Memory B cell (primary cell): ENCODE measurements around the gene NAXE.
"Not testable (repeated sequence)": the region's sequence is repeated elsewhere in the genome, so short reads cannot be mapped to it uniquely, and the experiment has no call there.

Experiments used
- ATAC-seq: fragments of 150-1000 bp; cut with Tn5 transposase; 2 replicates; pipeline ENCODE4 v1.10.0; 2021; ENCODE audit warnings: low read depth, mild to moderate bottlenecking, moderate library complexity
- DNase-seq, 2 donors: peaks; one replicate each; pipeline ENCODE4 v3.0.0; 2022; ENCODE audit warnings: low spot score in 2 of 2
- H3K27ac Mint-ChIP-seq: one replicate; pipeline ENCODE4 v1.8.0; 2022; ENCODE audit warnings: mild to moderate bottlenecking, moderate library complexity, mixed read lengths
- H3K27me3 Mint-ChIP-seq: one replicate; pipeline ENCODE4 v1.8.0; 2022; ENCODE audit warnings: mixed read lengths
- H3K36me3 Mint-ChIP-seq: one replicate; pipeline ENCODE4 v1.8.0; 2022; ENCODE audit warnings: mild to moderate bottlenecking, mixed read lengths
- H3K4me1 Mint-ChIP-seq: one replicate; pipeline ENCODE4 v1.8.0; 2022; ENCODE audit warnings: mixed read lengths
- H3K4me3 Mint-ChIP-seq: one replicate; pipeline ENCODE4 v1.8.0; 2022; ENCODE audit warnings: mild to moderate bottlenecking, moderate library complexity, mixed read lengths
- H3K9me3 Mint-ChIP-seq: one replicate; pipeline ENCODE4 v1.8.0; 2022; ENCODE audit warnings: mixed read lengths

Gene NAXE

DNA sequence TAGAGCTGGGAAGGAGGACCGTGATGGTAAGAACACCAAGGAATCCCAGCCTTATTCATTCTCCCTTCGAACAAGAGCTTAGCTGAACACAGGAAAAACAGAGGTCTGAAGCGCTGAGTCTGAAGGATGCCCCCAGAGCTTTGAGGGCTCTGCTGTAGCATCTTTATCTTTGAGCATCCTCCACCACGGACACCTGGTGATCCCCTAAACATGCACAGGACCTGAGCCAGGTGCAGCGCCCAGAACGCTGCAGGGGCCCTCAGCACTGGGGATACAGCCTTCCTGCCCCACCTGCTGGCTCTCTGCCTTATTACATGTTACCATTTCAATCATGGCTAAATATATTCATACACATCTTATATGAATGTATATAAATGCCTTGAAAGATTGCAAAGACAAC is 17.4 kb downstream of the NAXE start:
- H3K27me3 Mint-ChIP-seq = peaks cover 6% of the 10 kb centered on the region

DNA sequence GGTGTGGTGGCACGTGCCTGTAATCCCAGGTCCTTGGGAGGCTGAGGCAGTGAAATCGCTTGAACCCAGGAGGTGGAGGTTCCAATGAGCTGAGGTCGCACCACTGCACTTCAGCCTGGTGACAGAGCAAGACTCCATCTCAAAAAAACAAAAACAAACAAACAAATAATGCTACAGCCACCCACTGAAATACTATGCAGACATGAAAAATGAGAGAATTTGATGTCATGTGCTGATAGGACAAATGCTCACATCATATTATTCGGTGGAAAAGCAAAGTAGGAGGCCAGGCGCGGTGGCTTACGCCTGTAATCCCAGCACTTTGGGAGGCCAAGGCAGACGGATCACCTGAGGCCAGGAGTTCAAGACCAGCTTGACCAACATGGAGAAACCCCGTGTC is 18.5 kb downstream of the NAXE start:
- not testable (repeated sequence) for DNase-seq, H3K9me3 Mint-ChIP-seq

More for the DNA sequence above, 17.4 kb downstream of the NAXE start:
- peaks cover 12% of the 10 kb centered on the region for H3K4me1 Mint-ChIP-seq
- no peaks in the 10 kb centered on the region for H3K9me3 Mint-ChIP-seq
- H3K27ac Mint-ChIP-seq = no peak overlapping the region
- no peaks in the 10 kb centered on the region for H3K36me3 Mint-ChIP-seq
- DNase-seq (peak; percentile 57 to 59), ATAC-seq (peak; percentile 51)
- H3K4me3 Mint-ChIP-seq = no peak overlapping the region

DNA sequence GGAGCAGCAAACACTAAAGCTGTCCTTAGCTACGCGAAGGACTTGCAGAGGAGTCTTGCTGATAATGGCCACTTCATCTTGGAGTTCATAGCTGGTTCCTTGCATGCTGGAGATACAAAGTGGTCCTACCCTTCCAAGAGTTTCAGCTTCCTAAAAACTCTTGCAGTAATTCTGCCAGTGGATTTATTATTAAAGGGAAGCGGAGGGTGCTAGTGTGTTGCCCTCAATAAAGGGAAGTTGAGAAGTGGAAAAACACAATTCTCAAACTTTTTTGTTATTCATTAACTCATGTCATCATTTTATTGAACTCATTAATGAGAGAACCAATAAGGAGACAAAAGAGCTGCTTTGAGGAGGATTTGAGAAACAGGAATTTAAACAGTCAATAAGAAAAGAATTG is 21.1 kb downstream of the NAXE start:
- peaks cover 13% of the 10 kb centered on the region for H3K27me3 Mint-ChIP-seq
- H3K9me3 Mint-ChIP-seq = no peaks in the 10 kb centered on the region
- no peak overlapping the region for H3K27ac Mint-ChIP-seq
- DNase-seq = no peak
- ATAC-seq = no peak
- peaks cover 6% of the 10 kb centered on the region for H3K4me1 Mint-ChIP-seq
- H3K4me3 Mint-ChIP-seq = no peak overlapping the region
- no peaks in the 10 kb centered on the region for H3K36me3 Mint-ChIP-seq

More for the DNA sequence above, 18.5 kb downstream of the NAXE start:
- ATAC-seq, H3K4me3 Mint-ChIP-seq, H3K27ac Mint-ChIP-seq, H3K27me3 Mint-ChIP-seq, H3K36me3 Mint-ChIP-seq: not testable (repeated sequence)
- peaks cover 12% of the 10 kb centered on the region for H3K4me1 Mint-ChIP-seq

DNA sequence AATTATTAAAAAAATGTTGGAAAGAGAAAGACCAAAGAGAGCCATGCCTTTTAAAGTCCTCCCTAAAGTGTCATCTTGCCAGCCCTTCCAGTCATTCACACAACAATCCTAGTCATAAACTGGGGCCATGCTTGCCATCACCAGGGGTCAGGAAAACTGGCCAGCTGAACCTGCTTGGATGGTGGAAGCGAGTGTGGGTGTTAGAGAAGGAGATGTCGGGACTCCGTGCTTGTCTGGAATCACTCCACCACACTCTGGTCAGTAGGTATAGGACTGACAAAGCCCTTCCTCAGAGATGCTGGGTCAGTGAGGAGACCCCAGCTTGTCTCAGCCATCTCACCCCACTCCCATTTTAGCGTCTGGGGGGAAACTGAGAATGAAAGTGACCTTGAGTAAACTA is 24.4 kb downstream of the NAXE start:
- ATAC-seq = no peak
- Mint-ChIP-seq H3K27me3 (peaks cover 26% of the 10 kb centered on the region), H3K27ac (no peak overlapping the region)

DNA sequence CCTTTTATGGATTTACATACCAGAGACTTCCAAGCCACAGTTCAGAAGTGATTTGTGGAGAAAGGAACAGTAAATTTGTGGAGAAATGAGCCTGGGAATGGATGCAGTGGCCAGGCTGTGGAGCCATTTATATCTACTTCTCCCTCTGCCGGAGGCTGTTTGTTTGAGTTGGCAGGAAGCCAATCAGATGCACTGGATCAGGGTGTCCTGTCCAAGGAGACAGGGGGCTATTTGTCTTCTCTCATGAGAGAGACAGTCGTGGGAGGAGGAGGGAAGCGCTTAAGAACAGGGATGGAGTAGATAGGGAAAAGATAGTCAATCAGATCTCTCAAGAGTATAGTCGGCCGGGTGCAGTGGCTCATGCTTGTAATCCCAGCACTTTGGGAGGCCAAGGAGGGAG is 24.9 kb downstream of the NAXE start:
- no peak overlapping the region for H3K27ac Mint-ChIP-seq
- no peak overlapping the region for H3K4me3 Mint-ChIP-seq
- no peaks in the 10 kb centered on the region for H3K9me3 Mint-ChIP-seq
- H3K4me1 Mint-ChIP-seq = peaks cover 4% of the 10 kb centered on the region
- no peak for ATAC-seq
- H3K36me3 Mint-ChIP-seq = no peaks in the 10 kb centered on the region
- H3K27me3 Mint-ChIP-seq = peaks cover 26% of the 10 kb centered on the region
- DNase-seq = no peak

More for the DNA sequence above, 24.4 kb downstream of the NAXE start:
- H3K36me3 Mint-ChIP-seq = no peaks in the 10 kb centered on the region
- no peaks in the 10 kb centered on the region for H3K9me3 Mint-ChIP-seq
- no peak overlapping the region for H3K4me3 Mint-ChIP-seq
- peaks cover 4% of the 10 kb centered on the region for H3K4me1 Mint-ChIP-seq
- DNase-seq = no peak

DNA sequence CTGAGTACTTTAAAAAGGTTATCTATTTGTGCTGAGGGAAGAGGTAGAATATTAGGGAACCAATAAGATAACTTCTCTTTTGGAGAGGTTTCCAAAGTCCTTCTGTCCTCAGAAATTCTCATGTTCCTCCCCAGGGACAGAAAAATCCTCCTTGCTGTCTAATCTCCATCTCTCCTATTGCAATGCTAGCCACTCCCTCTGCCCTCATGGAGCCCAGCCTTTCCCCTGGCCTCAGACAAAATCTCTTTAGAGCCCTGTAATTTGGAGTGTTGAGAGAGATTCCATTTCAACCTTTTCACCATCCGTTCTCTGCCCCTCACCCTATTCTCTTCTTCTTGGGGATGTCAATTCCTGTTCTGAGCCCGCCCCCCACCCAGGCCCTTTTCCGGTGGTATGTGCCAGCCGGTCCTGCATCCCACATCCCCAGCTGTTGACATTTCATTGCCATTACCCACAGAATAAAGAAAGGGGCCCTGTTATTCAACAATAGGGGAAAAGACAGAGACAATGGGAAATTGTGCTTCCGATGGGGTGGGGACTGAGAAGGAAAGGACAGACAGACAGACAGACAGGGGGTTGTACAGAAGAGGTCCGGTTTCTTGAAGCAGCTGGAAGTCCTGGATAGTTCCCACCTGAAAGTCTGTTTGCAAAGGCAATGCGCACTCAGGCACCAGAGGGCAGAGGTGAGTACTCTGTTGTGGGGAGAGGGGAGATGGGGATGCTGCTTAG is 27.4 kb downstream of the NAXE start, which contains the start of gene HAPLN2:
Gene HAPLN2, plus strand, starts transcription at position 563 of the 729 bp plus-strand sequence. CDS start 4,076 bp downstream, outside the sequence.
- Mint-ChIP-seq H3K4me3 (no peak within 1 kb of the TSS), H3K4me1 (peaks cover 5% of the 10 kb centered on the region), H3K9me3 (no peaks in the 10 kb centered on the region), H3K36me3 (no peaks in the 10 kb centered on the region), H3K27me3 (peaks cover 33% of the 10 kb centered on the region), H3K27ac (no peak within 1 kb of the TSS)
- no peak for DNase-seq
- ATAC-seq = peak; percentile 46

DNA sequence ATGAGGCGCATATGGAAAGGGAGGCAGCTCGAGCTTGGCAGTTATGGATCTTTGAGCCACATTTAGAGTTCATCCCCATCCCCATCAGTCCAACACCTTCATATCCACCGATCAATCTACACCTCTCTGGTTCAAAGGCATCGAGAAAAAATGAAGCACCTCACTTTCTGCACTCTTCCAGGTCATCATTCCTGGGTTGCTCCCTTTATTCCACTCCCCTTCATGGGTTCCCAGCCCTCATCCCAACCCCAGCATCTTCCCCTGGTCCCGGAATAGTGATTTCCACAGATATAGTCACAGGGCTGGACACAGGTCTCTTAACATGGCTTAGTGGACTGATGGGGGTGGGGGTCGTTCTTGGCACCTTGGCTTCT is 28.0 kb downstream of the NAXE start:
- Mint-ChIP-seq H3K27me3 (peaks cover 33% of the 10 kb centered on the region), H3K4me3 (no peak overlapping the region), H3K27ac (no peak overlapping the region), H3K9me3 (no peaks in the 10 kb centered on the region), H3K36me3 (no peaks in the 10 kb centered on the region), H3K4me1 (peaks cover 5% of the 10 kb centered on the region)
- no peak for ATAC-seq
- no peak for DNase-seq

DNA sequence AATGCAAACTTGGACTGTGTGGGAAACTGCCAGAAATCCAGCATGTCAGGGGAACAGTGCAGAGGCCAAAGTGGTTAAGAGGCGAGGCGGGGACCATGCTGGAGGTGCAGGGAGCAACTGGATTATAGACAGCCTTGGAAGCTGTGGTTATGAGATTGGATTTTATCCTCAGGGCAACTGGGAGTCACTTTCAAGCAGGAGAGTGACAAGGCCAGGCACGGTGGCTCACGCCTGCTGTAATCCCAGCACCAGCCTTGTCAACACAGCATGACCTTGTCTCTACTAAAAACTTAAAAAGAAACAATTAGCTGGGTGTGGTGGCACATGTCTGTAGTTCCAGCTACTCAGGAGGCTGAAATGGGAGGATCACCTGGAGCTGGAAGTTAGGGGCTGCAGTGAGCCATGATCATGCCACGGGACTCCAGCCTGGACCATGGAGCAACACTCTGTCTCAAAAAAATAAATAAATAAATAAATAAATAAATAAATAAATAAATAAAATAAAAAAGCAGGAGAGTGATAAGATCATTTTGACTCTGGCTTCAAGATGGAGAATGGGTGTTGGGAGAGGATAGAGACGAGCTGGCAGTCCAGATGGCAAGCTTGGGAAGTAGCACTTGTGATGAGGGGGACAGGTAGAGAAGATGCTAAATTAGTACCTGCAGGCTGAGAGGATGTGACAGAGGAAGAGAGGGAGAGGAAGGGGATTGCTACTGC is 31.2 kb downstream of the NAXE start:
- no peak overlapping the region for H3K27ac Mint-ChIP-seq
- no peak for ATAC-seq

DNA sequence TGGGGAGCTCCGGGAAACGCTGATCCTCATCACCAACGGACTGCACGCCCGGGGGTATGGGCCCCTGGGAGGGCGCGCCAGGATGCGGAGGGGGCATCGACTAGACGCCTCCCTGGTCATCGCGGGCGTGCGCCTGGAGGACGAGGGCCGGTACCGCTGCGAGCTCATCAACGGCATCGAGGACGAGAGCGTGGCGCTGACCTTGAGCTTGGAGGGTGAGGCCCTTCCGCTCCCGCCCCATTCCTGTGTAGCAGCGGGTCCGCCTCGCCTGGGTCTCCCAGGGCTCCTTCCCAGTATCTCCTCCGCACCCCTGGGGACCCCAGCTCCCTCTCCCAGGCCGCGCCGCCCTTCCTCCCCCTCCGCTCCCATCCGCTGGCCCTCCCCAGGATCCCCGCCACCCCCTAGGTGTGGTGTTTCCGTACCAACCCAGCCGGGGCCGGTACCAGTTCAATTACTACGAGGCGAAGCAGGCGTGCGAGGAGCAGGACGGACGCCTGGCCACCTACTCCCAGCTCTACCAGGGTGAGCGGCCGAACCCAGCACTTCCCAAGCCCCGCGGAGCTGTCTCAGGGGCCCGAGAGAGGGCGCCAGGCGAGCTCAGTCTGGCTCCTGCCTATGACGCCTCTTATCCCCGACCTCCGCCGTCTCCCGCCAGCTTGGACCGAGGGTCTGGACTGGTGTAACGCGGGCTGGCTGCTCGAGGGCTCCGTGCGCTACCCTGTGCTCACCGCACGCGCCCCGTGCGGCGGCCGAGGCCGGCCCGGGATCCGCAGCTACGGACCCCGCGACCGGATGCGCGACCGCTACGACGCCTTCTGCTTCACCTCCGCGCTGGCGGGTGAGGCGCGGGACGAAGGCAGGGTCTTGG is 32.6 kb downstream of the NAXE start:
- no peak overlapping the region for H3K27ac Mint-ChIP-seq
- H3K4me1 Mint-ChIP-seq = peaks cover 7% of the 10 kb centered on the region
- no peaks in the 10 kb centered on the region for H3K36me3 Mint-ChIP-seq
- peaks cover 26% of the 10 kb centered on the region for H3K27me3 Mint-ChIP-seq
- peak overlapping the region; percentile 70 for H3K4me3 Mint-ChIP-seq
- H3K9me3 Mint-ChIP-seq = no peaks in the 10 kb centered on the region
- ATAC-seq = peak; percentile 58
- peak in 1 of 2 donors; percentile 58 for DNase-seq

More for the DNA sequence above, 31.2 kb downstream of the NAXE start:
- no peak for DNase-seq
- H3K9me3 Mint-ChIP-seq = no peaks in the 10 kb centered on the region
- H3K36me3 Mint-ChIP-seq = no peaks in the 10 kb centered on the region
- peaks cover 9% of the 10 kb centered on the region for H3K4me1 Mint-ChIP-seq
- H3K27me3 Mint-ChIP-seq = peaks cover 28% of the 10 kb centered on the region
- no peak overlapping the region for H3K4me3 Mint-ChIP-seq

DNA sequence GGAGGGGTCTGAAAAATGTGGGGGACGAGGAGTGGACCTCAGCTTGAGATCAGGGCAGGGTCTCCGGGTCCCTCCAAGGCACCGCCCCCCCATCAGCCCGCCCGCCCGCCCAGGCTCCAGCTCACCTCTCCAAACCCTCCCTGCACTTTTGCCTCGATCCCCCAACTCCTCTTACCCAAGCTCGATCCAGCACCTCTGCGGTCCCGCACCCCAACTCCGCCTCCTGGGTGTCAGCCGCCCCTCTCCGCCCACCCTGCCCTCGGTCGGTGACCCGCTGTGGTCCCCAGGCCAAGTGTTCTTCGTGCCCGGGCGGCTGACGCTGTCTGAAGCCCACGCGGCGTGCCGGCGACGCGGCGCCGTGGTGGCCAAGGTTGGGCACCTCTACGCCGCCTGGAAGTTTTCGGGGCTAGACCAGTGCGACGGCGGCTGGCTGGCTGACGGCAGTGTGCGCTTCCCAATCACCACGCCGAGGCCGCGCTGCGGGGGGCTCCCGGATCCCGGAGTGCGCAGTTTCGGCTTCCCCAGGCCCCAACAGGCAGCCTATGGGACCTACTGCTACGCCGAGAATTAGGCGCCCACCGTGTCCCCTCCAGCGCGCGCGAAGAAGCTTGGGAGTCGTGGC is 33.3 kb downstream of the NAXE start:
- no peaks in the 10 kb centered on the region for H3K9me3 Mint-ChIP-seq
- peak overlapping the region; percentile 70 for H3K4me3 Mint-ChIP-seq
- peaks cover 5% of the 10 kb centered on the region for H3K4me1 Mint-ChIP-seq
- H3K36me3 Mint-ChIP-seq = no peaks in the 10 kb centered on the region
- H3K27me3 Mint-ChIP-seq = peaks cover 23% of the 10 kb centered on the region
- ATAC-seq (peak; percentile 4), DNase-seq (no peak)
- no peak overlapping the region for H3K27ac Mint-ChIP-seq

DNA sequence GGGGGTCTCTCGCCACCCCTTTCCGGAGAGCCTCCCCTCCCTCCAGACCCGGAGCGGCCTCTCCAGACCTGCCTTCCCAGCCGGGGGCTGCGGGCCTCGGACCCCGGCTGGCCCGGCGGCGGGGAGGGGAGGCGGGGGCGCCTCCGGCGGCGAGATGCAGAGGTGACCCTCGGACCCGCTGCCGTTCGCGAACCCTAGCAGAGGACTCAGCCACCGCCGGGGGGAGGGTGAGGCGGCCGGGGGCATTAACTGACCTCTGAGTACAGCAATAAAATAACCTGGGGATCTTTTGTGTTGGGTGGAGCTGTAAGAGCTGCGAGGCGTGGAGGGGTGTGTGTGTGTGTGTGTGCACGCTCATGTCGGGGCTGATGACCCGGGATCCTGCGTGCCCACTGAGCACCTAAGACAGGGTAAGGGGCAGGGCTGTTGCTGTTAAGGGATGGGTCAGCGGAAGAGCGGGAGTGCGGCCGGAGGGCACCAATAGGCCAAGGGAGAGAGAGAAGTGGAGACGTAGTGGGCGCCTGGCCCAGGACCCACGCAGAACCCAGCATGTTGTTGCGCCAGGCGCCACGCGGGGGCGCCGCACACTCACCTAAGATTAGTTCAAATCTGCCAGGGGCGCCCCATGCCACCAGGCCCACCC is 34.0 kb downstream of the NAXE start:
- H3K27me3 Mint-ChIP-seq = peaks cover 21% of the 10 kb centered on the region
- H3K4me1 Mint-ChIP-seq = peaks cover 5% of the 10 kb centered on the region
- no peaks in the 10 kb centered on the region for H3K9me3 Mint-ChIP-seq
- H3K27ac Mint-ChIP-seq = no peak overlapping the region
- peak overlapping the region; percentile 77 for H3K4me3 Mint-ChIP-seq
- H3K36me3 Mint-ChIP-seq = no peaks in the 10 kb centered on the region
- DNase-seq (peak; percentile 72 to 77), ATAC-seq (peak; percentile 61)

DNA sequence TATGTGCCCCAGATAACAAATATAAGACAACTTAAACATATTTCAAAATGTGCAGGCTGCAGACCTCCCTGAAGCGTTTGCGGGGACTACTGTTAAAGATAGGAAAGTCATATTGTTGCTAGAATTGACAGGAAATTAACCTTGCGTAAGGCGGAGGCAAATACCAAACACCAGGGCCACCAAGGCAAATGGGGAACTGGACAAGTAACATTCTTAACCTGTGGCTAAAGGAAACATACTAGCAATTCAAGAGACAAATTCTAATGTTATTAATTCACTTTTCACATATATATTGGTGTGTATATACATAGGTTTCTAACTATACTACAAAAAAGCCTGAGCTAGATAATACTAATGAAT is 34.5 kb downstream of the NAXE start:
- H3K36me3 Mint-ChIP-seq = no peaks in the 10 kb centered on the region
- H3K27ac Mint-ChIP-seq = no peak overlapping the region
- peaks cover 5% of the 10 kb centered on the region for H3K4me1 Mint-ChIP-seq
- H3K9me3 Mint-ChIP-seq = no peaks in the 10 kb centered on the region
- H3K4me3 Mint-ChIP-seq = no peak overlapping the region
- DNase-seq (no peak), ATAC-seq (no peak)
- peaks cover 20% of the 10 kb centered on the region for H3K27me3 Mint-ChIP-seq

DNA sequence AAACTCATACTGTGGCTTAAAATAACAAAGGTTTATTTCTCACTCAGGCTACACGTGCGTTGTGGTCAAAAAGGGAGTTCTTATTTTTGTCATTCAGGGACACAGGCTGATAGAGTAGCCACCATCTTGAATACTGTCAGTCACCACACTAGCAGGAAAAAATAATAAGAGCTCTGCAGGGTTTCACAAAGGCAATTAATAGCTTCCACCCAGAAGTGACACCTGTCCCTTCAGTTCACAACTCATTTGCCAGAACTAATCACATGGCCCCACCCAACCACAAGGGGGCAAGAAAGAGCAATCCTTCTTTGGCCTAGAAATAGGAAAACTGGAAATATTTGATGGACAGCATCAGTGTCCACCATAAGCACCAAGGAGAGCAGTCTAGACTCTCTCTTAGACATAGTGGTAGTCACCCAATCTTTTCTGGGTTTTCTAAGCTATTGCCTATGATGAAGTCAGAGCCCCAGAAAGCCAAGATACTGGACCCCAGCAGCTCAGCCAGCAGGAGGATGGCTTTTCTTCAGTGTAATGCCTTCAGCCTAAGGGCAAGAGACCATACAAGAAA is 35.8 kb downstream of the NAXE start:
- Mint-ChIP-seq H3K4me3 (no peak overlapping the region), H3K27me3 (peaks cover 23% of the 10 kb centered on the region), H3K36me3 (no peaks in the 10 kb centered on the region), H3K4me1 (peaks cover 5% of the 10 kb centered on the region), H3K9me3 (no peaks in the 10 kb centered on the region), H3K27ac (no peak overlapping the region)
- DNase-seq (no peak), ATAC-seq (no peak)
